ENCODE data around the gene CCL14.
"Not testable (repeated sequence)": the region's sequence is repeated elsewhere in the genome, so short reads cannot be mapped to it uniquely, and the experiment has no call there.

CCL14 gene

DNA sequence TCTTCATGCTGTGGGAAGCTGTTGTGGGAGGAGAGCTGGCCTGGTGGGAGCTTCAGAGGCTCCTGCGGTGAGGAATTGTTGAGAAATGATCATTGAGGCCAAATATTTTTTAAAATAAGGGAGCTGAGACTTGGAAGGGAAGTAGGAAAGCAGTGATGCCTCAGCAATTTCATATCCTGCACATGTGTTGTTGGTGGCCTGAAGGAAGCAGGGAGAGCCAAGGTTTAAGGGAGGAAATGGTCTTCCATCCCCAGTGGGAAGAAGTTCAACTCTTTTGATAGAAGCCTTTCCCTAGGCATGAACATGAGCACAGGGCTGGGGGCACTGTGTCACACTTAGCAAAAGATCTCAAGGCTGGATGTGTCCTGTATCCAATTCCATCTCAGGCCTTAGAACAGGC lies at the start of gene CCL14:
TSS of gene CCL14 (minus strand) at position 87 of the 400 bp plus-strand sequence. CDS start at position 7, 80 bp downstream.
- DNase-seq (ENCODE audit: low read depth) = no peak

GRCh38 chr17:36036235-36036634 lies 49.7 kb upstream of the CCL14 start:
- no peak for DNase-seq (ENCODE audit: low read depth)

DNA sequence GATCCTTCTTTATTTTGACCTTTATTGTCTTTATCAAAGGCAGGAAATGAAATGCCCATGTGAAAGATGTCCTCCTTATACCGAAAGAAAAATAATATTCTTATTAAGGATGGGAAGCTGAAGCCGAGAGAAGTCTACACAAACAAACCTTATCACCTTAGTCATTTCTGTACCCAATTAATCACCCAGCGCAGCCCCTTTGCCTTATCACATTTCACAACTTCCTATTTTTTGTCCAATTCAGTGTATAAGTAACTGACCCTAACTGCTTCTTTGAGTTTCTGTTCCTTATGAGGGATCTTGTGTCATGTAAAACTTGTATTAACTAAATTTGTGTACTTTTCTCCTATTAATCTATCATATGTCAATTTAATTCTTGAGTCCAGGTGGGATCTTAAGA lies 47.6 kb upstream of the CCL14 start:
- no peak for DNase-seq (ENCODE audit: low read depth)

GRCh38 chr17:36030956-36031355 lies 44.4 kb upstream of the CCL14 start:
- no peak for DNase-seq (ENCODE audit: low read depth)

DNA sequence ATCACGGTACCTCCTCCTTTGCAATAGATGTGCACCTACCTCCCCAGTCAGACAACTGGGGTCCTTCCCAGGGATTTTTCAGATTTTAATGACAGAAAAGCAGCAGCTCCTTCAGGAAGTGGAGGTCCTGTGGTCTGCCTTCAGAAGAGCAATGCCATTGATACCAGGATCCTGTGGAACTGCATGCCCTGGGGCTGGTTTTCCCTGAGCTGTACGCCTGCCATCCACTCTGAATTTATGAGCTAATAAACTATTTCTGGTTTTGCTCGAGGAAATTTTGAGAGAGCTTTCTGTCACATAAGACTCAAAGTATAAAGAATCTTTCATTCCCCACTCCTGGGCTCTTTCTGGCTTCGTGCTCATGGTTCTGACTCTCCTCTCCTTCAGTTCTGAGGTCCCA lies 41.2 kb upstream of the CCL14 start:
- no peak for DNase-seq (ENCODE audit: low read depth)

GRCh38 chr17:36024106-36024869 lies 37.8 kb upstream of the CCL14 start:
- DNase-seq (ENCODE audit: low read depth) = no peak

GRCh38 chr17:36019423-36019822 lies 32.9 kb upstream of the CCL14 start:
- no peak for DNase-seq (ENCODE audit: low read depth)

DNA sequence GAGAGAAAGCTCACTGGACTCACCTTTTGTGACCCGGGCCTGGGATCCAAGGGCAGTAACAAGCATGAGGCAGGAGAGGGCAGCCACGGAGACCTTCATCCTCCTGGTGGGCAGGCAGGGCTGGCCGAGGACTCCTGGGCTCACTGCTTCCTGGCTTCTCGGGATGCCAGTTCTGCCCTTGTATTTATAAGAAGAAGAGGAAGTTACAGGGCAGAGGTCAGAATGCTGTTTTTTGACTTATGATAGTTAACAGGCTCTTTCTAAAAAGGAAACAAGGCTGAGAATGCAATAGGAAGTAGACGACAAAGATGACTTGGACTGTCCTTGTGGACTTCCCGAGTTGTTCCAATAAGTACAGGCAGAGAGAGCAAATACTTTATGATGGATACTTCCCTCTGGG lies 31.3 kb upstream of the CCL14 start, which contains the start of gene CCL23:
TSS of gene CCL23 (minus strand) at position 174 of the 400 bp plus-strand sequence. CDS start at position 99, 75 bp downstream.
- DNase-seq (ENCODE audit: low read depth) = no peak

- no peak for DNase-seq (ENCODE audit: low read depth)
These were observed 30.0 kb upstream of the CCL14 start for GRCh38 chr17:36016555-36016954.

- DNase-seq (ENCODE audit: low read depth) = not testable (repeated sequence)
These were observed 29.4 kb upstream of the CCL14 start for GRCh38 chr17:36015895-36016294.

- no peak for DNase-seq (ENCODE audit: low read depth)
These were observed 28.4 kb upstream of the CCL14 start for GRCh38 chr17:36014946-36015345.

GRCh38 chr17:36011201-36011600 lies 24.7 kb upstream of the CCL14 start:
- no peak for DNase-seq (ENCODE audit: low read depth)

DNA sequence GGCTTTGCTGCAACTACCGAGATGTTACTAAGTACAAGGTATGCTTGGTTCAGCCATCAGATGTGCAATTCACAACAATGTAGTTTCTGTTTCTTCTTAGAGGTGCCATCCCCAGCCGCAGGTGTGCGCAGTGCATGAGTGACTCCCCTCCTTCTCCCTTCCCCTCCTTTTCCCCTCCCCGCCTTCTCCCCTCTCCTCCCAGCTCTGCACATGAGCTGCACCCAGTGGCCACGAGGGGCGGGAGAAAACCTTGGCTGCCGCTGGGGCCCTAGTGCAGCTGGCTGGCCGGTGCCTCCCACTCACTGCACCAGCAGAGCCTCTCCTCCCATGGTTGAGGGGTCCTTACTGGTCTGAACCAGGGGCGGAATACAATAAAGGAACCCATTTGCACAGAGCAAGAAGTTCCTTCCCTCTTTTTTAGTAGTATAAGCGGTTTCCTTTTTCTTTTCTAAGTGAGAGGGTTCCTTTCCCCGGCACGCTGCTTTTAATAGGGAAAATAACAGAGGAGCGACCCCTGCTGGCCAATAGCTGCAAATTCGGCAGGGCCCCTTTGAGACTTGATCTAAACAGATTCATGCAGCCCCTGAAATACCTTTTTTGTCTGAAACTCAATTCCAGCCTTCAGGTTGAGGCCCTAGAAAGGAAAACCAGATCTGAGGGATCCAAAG lies 22.6 kb upstream of the CCL14 start:
- no peak for DNase-seq (ENCODE audit: low read depth)

GRCh38 chr17:36004594-36005108 lies 18.1 kb upstream of the CCL14 start:
- DNase-seq (ENCODE audit: low read depth) = no peak

DNA sequence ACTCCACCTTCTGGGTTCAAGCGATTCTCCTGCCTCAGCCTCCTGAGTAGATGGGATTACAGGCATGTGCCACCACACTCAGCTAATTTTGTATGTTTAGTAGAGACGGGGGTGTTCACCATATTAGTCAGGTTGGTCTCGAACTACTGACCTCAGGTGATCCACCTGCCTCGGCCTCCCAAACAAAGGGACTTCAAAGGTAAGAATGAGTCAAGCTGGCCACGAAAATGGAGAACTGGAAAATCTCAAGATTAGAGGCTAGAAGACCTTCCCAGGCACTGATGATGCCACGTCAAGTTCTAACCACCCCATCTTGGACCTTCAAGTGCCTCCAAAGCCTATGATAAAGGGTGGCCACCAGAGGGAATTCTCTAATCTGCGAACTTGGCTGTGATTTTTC lies 16.1 kb upstream of the CCL14 start:
- no peak for DNase-seq (ENCODE audit: low read depth)

DNA sequence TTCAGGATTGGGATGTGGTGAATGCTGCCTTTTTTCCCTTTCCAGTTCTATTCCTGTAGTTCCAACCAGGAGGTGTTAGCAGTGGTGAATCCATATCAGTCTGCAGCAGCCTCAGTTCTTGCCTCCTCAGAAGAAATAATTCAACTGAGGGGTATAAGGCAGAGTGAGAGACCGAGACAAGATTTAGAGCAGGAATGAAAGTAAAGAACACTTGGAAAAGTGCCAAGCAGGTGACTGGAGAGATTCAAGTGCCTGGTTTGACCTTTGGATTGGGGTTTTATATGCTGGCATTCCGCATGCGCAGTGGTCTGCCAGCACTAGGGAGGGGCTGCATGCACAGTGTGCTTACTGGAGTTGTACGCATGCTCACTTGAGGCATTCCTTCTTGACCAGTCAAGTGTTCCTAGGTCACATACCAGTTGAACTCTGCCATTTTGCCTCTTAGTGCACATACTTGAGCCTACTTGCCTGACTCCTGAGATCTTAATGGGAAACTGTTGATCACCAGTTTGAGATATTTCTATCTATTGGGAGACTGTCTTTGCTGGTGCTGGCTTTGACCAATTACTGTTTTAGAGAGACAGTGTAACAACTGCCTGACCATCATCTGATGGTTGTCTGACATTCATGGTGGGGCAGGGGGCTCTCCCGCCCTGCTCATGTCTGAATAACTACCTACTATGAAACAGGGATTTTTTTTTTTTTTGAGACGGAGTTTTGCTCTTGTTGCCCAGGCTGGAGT lies 15.5 kb upstream of the CCL14 start:
- no peak for DNase-seq (ENCODE audit: low read depth)

- no peak for DNase-seq (ENCODE audit: low read depth)
These were observed 14.7 kb upstream of the CCL14 start, which contains the start of gene CCL15 for GRCh38 chr17:36001110-36001771. TSS of gene CCL15 (minus strand) at chr17:36001553. CDS start at chr17:36001492, 61 bp downstream.

GRCh38 chr17:36000732-36001109 lies 14.2 kb upstream of the CCL14 start:
- DNase-seq (ENCODE audit: low read depth) = no peak

- no peak for DNase-seq (ENCODE audit: low read depth)
These were observed 12.2 kb upstream of the CCL14 start for GRCh38 chr17:35998756-35999155.

- no peak for DNase-seq (ENCODE audit: low read depth)
These were observed 11.6 kb upstream of the CCL14 start for GRCh38 chr17:35998018-35998545.

DNA sequence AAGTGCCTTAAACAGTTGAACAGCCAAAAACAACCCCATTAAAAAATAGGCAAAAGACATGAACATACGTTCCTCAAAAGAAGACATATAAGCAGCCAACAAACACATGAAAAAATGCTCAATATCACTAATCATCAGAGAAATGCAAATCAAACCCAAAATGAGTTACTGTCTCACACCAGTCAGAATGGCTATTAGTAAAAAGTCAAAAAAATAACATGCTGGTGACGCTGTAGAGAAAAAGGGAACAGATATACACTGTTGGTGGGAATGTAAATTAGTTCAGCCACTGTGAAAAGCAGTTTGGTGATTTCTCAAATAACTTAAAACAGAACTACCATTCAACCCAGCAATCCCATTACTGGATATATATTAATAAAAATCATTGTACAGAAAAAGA lies 8.8 kb upstream of the CCL14 start:
- DNase-seq (ENCODE audit: low read depth) = not testable (repeated sequence)

DNA sequence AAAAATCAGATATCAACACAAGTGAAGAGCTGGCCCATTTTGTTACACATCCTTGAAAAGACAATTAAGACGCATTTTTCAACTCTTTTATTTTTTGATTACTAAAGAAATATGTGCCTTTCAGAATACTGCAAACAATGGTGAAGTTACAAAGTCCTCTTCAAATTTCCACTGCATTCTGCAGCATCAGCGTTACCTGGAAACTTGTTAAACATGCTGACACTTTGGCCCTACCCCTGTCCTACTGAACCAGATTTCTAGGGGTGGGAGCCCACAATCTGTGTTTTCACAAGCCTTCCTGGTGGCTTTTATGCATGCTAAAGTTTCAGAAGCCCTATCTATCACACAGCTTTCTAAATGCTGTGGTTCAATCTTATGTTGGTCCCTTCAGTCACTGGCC lies 4.5 kb upstream of the CCL14 start:
- no peak for DNase-seq (ENCODE audit: low read depth)
